ENCODE measurements around the gene VPS13D. TPM values are rescaled to one million over a fixed set of nuclear protein-coding genes. Genes with fewer than 3 reads are reported as not detected.

The VPS13D gene
- total and polyA plus RNA-seq, 10 of the 15 experiments (the other 5 are each of a cell fraction or from before 2014, with no cell fraction given): 1.4 to 16.9 (median 8.5) TPM

DNA sequence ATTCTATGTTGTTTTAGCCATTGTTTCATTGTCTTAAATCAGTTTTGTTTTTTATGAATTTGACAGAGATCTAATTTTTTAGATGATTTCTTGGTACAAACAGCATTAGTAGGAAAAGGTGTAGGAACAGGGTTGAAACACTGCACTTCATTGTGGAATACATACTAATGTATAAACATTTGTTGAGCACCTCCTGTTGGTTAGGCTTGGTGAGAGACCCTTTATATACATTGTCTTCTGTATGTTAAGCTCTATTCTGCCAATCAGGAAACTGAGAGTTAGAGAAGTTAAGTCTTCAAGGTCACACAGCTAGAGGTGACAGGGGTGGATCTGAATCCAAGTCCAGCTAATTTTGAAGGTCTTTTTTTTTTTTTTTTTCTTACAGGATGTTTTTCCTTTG is 192.7 kb downstream of the VPS13D start (continued):
- TF ChIP-seq, protein P1, sequence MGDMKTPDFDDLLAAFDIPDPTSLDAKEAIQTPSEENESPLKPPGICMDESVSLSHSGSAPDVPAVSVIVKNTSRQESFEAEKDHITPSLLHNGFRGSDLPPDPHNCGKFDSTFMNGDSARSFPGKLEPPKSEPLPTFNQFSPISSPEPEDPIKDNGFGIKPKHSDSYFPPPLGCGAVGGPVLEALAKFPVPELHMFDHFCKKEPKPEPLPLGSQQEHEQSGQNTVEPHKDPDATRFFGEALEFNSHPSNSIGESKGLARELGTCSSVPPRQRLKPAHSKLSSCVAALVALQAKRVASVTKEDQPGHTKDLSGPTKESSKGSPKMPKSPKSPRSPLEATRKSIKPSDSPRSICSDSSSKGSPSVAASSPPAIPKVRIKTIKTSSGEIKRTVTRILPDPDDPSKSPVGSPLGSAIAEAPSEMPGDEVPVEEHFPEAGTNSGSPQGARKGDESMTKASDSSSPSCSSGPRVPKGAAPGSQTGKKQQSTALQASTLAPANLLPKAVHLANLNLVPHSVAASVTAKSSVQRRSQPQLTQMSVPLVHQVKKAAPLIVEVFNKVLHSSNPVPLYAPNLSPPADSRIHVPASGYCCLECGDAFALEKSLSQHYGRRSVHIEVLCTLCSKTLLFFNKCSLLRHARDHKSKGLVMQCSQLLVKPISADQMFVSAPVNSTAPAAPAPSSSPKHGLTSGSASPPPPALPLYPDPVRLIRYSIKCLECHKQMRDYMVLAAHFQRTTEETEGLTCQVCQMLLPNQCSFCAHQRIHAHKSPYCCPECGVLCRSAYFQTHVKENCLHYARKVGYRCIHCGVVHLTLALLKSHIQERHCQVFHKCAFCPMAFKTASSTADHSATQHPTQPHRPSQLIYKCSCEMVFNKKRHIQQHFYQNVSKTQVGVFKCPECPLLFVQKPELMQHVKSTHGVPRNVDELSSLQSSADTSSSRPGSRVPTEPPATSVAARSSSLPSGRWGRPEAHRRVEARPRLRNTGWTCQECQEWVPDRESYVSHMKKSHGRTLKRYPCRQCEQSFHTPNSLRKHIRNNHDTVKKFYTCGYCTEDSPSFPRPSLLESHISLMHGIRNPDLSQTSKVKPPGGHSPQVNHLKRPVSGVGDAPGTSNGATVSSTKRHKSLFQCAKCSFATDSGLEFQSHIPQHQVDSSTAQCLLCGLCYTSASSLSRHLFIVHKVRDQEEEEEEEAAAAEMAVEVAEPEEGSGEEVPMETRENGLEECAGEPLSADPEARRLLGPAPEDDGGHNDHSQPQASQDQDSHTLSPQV (IDR thresholded peaks at IDR 0.05): no peak
- TF ChIP-seq, protein P2, sequence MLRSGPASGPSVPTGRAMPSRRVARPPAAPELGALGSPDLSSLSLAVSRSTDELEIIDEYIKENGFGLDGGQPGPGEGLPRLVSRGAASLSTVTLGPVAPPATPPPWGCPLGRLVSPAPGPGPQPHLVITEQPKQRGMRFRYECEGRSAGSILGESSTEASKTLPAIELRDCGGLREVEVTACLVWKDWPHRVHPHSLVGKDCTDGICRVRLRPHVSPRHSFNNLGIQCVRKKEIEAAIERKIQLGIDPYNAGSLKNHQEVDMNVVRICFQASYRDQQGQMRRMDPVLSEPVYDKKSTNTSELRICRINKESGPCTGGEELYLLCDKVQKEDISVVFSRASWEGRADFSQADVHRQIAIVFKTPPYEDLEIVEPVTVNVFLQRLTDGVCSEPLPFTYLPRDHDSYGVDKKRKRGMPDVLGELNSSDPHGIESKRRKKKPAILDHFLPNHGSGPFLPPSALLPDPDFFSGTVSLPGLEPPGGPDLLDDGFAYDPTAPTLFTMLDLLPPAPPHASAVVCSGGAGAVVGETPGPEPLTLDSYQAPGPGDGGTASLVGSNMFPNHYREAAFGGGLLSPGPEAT (IDR thresholded peaks at IDR 0.05; ENCODE audit: low read depth): no peak
- TF ChIP-seq CREB1 (IDR thresholded peaks at IDR 0.05; ENCODE audit: low read depth) (no peak), PAX8 (IDR thresholded peaks at IDR 0.05) (no peak), SREBF1 (IDR thresholded peaks at IDR 0.05; ENCODE audit: low read length) (no peak)
- TF ChIP-seq, protein P3, sequence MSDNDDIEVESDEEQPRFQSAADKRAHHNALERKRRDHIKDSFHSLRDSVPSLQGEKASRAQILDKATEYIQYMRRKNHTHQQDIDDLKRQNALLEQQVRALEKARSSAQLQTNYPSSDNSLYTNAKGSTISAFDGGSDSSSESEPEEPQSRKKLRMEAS (IDR thresholded peaks at IDR 0.05; ENCODE audit: low read depth, low read length): no peak
- TF ChIP-seq, protein P4, sequence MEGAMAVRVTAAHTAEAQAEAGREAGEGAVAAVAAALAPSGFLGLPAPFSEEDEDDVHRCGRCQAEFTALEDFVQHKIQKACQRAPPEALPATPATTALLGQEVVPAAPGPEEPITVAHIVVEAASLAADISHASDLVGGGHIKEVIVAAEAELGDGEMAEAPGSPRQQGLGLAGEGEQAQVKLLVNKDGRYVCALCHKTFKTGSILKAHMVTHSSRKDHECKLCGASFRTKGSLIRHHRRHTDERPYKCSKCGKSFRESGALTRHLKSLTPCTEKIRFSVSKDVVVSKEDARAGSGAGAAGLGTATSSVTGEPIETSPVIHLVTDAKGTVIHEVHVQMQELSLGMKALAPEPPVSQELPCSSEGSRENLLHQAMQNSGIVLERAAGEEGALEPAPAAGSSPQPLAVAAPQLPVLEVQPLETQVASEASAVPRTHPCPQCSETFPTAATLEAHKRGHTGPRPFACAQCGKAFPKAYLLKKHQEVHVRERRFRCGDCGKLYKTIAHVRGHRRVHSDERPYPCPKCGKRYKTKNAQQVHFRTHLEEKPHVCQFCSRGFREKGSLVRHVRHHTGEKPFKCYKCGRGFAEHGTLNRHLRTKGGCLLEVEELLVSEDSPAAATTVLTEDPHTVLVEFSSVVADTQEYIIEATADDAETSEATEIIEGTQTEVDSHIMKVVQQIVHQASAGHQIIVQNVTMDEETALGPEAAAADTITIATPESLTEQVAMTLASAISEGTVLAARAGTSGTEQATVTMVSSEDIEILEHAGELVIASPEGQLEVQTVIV (IDR thresholded peaks at IDR 0.05; ENCODE audit: borderline replicate concordance, partially characterized antibody): no peak
